HepG2 (cell line): ENCODE measurements around the gene BIRC6. TPM values are rescaled to one million over a fixed set of nuclear protein-coding genes. Genes with fewer than 3 reads are reported as not detected.

Experiments used
- ATAC-seq: fragments of 200-7000 bp; cut with Tn5 transposase; 3 replicates; pipeline ENCODE4 v1.9.1; 2020; ENCODE audit warnings: mild to moderate bottlenecking, moderate library complexity
- BruUV-seq: library from RNA; stranded (reverse); fragments of 400-500 nt; replicated peaks from 2 replicates; lab custom pipeline; 2021; lab: Mats Ljungman, UMichigan
- CTCF ChIA-PET: fragments of 300-600 bp; formaldehyde crosslinking; extraction: SDS; loops from one replicate; lab custom pipeline; 2021; ENCODE audit warnings: low total read pairs, inconsistent platforms, low intra/inter-chr PET ratio; lab: Yijun Ruan, JAX
- POLR2A ChIA-PET: fragments of 350-600 bp; sonication (Branson Sonifier 250); formaldehyde crosslinking; loops from one replicate; lab custom pipeline; 2020; ENCODE audit warnings: antibody characterized with exemption, inconsistent platforms; lab: Yijun Ruan, JAX
- DNase-seq: peaks from one replicate; pipeline ENCODE4 v3.0.0-alpha.2; 2015; ENCODE audit warnings: low spot score
- FAIRE-seq: peaks from 3 replicates; lab custom pipeline; 2011; peaks lifted over from hg19 to GRCh38; lab: Jason Lieb, UNC
- H2AFZ ChIP-seq: one replicate; pipeline ENCODE4 v1.6.1; 2011; ENCODE audit warnings: low read length, inconsistent platforms
- H3K27ac ChIP-seq: fragments of 300-600 bp; 3 replicates; pipeline ENCODE4 v1.8.0; 2011; ENCODE audit warnings: mixed run types, mild to moderate bottlenecking, mixed read lengths, low read length, inconsistent platforms; ENCODE audit not compliant: insufficient read depth; ENCODE audit errors: extremely low read length
- H3K27me3 ChIP-seq, 2 experiments: fragments of 200-600 bp in 1 of 2; 2 replicates in 1 of 2; 3 replicates in 1 of 2; pipeline versions ENCODE4 v1.6.0 to v1.8.0; 2011; ENCODE audit warnings: low read length in 2 of 2, mild to moderate bottlenecking in 2 of 2, moderate library complexity in 2 of 2, inconsistent platforms in 1 of 2; ENCODE audit not compliant: insufficient read depth in 2 of 2, control insufficient read depth in 1 of 2
- H3K36me3 ChIP-seq, 2 experiments: fragments of 200-600 bp in 1 of 2; replicated peaks in 1 of 2; 2 replicates in 1 of 2; 3 replicates in 1 of 2; pipeline versions ENCODE4 v1.5.1 to v1.8.0; 2011; ENCODE audit warnings: low read length in 2 of 2, inconsistent platforms in 1 of 2; ENCODE audit not compliant: insufficient read depth in 2 of 2, control insufficient read depth in 1 of 2
- H3K4me1 ChIP-seq: 2 replicates; pipeline ENCODE4 v1.5.1; 2012; ENCODE audit warnings: low read length, inconsistent platforms; ENCODE audit not compliant: insufficient read depth
- H3K4me2 ChIP-seq: 2 replicates; pipeline ENCODE4 v1.6.0; 2011; ENCODE audit warnings: low read depth, low read length, inconsistent platforms
- H3K4me3 ChIP-seq, 3 experiments: fragments of 200-600 bp in 1 of 3; sonication (generic), shearing (Covaris generic) in 1 of 3; replicated peaks in 1 of 3; 2 replicates each; pipeline ENCODE4 v1.5.1; 2011 to 2016; ENCODE audit warnings: low read length in 3 of 3, inconsistent platforms in 2 of 3, low read depth in 2 of 3, mild to moderate bottlenecking in 2 of 3, control low read depth in 1 of 3, mixed read lengths in 1 of 3; ENCODE audit not compliant: insufficient read depth in 1 of 3
- H3K79me2 ChIP-seq: one replicate; pipeline ENCODE4 v1.6.1; 2011; ENCODE audit warnings: low read length, inconsistent platforms; ENCODE audit not compliant: insufficient read depth
- H3K9ac ChIP-seq: 2 replicates; pipeline ENCODE4 v1.6.0; 2011; ENCODE audit warnings: mild to moderate bottlenecking, low read depth, low read length, inconsistent platforms; ENCODE audit not compliant: insufficient read depth
- H3K9me3 ChIP-seq: 2 replicates; pipeline ENCODE4 v1.5.1; 2012; ENCODE audit warnings: mild to moderate bottlenecking, low read length
- H4K20me1 ChIP-seq: 2 replicates; pipeline ENCODE4 v1.6.0; 2011; ENCODE audit warnings: inconsistent platforms, mild to moderate bottlenecking, low read length, moderate library complexity; ENCODE audit not compliant: insufficient read depth
- CREBL2 ChIP-seq: sonication (generic); formaldehyde crosslinking; IDR thresholded peaks from 2 replicates; pipeline ENCODE4 v1.8.1; 2023; ENCODE audit warnings: missing genetic modification reagents, mild to moderate bottlenecking, borderline replicate concordance
- GLMP ChIP-seq: sonication (generic); formaldehyde crosslinking; IDR thresholded peaks from 2 replicates; pipeline ENCODE4 v1.9.0; 2021; ENCODE audit warnings: missing genetic modification reagents, mild to moderate bottlenecking, borderline replicate concordance
- HMGA1 ChIP-seq: sonication (generic); formaldehyde crosslinking; conservative IDR thresholded peaks from 2 replicates; pipeline ENCODE4 v1.4.0; 2020; ENCODE audit warnings: missing genetic modification reagents
- MAFG ChIP-seq: sonication (generic); formaldehyde crosslinking; IDR thresholded peaks from 2 replicates; pipeline ENCODE4 v1.5.1; 2020; ENCODE audit warnings: mild to moderate bottlenecking, missing genetic modification reagents
- NR2F6 ChIP-seq, 2 experiments: IDR thresholded peaks; 2 replicates each; pipeline ENCODE4 v1.6.1; 2016; ENCODE audit warnings: antibody characterized with exemption in 1 of 2, mild to moderate bottlenecking in 1 of 2
- TBL1XR1 ChIP-seq: fragments of 150-350 bp; IDR thresholded peaks from 2 replicates; pipeline ENCODE4 v1.6.1; 2014; ENCODE audit warnings: borderline replicate concordance, low read length; ENCODE audit not compliant: partially characterized antibody
- ZFP36L1 ChIP-seq: sonication (generic); formaldehyde crosslinking; IDR thresholded peaks from 2 replicates; pipeline ENCODE4 v1.8.0; 2022; ENCODE audit warnings: mild to moderate bottlenecking, missing genetic modification reagents, moderate library complexity
- ZFP37 ChIP-seq: sonication (generic); formaldehyde crosslinking; IDR thresholded peaks from 2 replicates; pipeline ENCODE4 v1.4.0; 2020; ENCODE audit warnings: missing genetic modification reagents, borderline replicate concordance
- ZNF263 ChIP-seq: sonication (generic); formaldehyde crosslinking; IDR thresholded peaks from 2 replicates; pipeline ENCODE4 v1.4.0; 2020; ENCODE audit warnings: missing genetic modification reagents
- ZNF646 ChIP-seq: sonication (generic); formaldehyde crosslinking; IDR thresholded peaks from 2 replicates; pipeline ENCODE4 v1.9.0; 2021; ENCODE audit warnings: mild to moderate bottlenecking, missing genetic modification reagents
- WGBS: methylation state at CpG from one replicate; pipeline ENCODE4 v1.1.6; 2017; ENCODE audit warnings: low lambda C conversion rate; 5-methylcytosine and 5-hydroxymethylcytosine counted together
- in situ Hi-C: cut with HindIII; loops from 2 replicates; pipeline ENCODE4 v1.10.0; 2017; ENCODE audit warnings: low pct_unique_long_range_greater_than_20kb; ENCODE audit not compliant: extremely low pct_ligation_motif_present
- intact Hi-C: fragments of 100-400 bp; cut with micrococcal nuclease; formaldehyde crosslinking; loops from one replicate; pipeline ENCODE4 v1.10.0; 2022; ENCODE audit not compliant: unreplicated experiment
- polyA plus RNA-seq, 8 experiments: library from polyadenylated mRNA; depleted of rRNA in 3 of 8; stranded (reverse) in 7 of 8; unstranded in 1 of 8; fragments of >200 nt; fragmentation: Illumina TruSeq in 4 of 8; extraction: Trizol in 4 of 8; gene quantifications; 2 replicates each; pipeline versions ENCODE4 v1.2.1 to v1.2.3, GENCODE V29; 2011 to 2016; ENCODE audit warnings: low read depth in 4 of 8, missing spikeins in 1 of 8, mixed read lengths in 1 of 8; ENCODE audit not compliant: insufficient read depth in 1 of 8
- total RNA-seq, 5 experiments: library from RNA; depleted of rRNA; stranded (reverse); fragments of >200 nt; fragmentation: Illumina TruSeq; extraction: Trizol; gene quantifications; 2 replicates each; pipeline ENCODE4 v1.2.3, GENCODE V29; 2016; ENCODE audit warnings: low read depth in 1 of 5
- TF ChIP-seq, protein P1 (sequence below), 2 experiments: sonication (generic) in 1 of 2; formaldehyde crosslinking in 1 of 2; IDR thresholded peaks; 2 replicates each; pipeline versions ENCODE4 v1.5.1 to v1.6.1; 2011 to 2020; ENCODE audit warnings: borderline replicate concordance in 1 of 2, low read depth in 1 of 2, low read length in 1 of 2, mild to moderate bottlenecking in 1 of 2, missing genetic modification reagents in 1 of 2, moderate library complexity in 1 of 2

Gene BIRC6
- total and polyA plus RNA-seq, 2 of the 13 experiments (the other 11 are each of a cell fraction or from before 2014, with no cell fraction given), result 65.6 to 120 TPM

- H3K4me3 ChIP-seq, result no peak overlapping the region
- no peak overlapping the region for H3K4me2 ChIP-seq
- DNase-seq (no peak), FAIRE-seq (no peak), ATAC-seq (no peak)
- no peaks in the 10 kb centered on the region for H3K9me3 ChIP-seq
- WGBS, result 94% methylated on average over 1 of the region's 1 CpG
- H2AFZ ChIP-seq, result no peak overlapping the region
- CTCF ChIA-PET, result no interaction called here
- no peaks in the 10 kb centered on the region for H4K20me1 ChIP-seq
- POLR2A ChIA-PET, result no interaction called here
- H3K27me3 ChIP-seq, result no peaks in the 10 kb centered on the region
- TF ChIP-seq ZFP36L1 (CRISPR knock-in tag), result no peak
- no peak for TF ChIP-seq ZNF263
- TF ChIP-seq TBL1XR1, result no peak
- TF ChIP-seq ZNF646 (CRISPR knock-in tag), result no peak
- TF ChIP-seq GLMP, result no peak
- TF ChIP-seq, protein P1, sequence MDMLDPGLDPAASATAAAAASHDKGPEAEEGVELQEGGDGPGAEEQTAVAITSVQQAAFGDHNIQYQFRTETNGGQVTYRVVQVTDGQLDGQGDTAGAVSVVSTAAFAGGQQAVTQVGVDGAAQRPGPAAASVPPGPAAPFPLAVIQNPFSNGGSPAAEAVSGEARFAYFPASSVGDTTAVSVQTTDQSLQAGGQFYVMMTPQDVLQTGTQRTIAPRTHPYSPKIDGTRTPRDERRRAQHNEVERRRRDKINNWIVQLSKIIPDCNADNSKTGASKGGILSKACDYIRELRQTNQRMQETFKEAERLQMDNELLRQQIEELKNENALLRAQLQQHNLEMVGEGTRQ (IDR thresholded peaks at IDR 0.05; ENCODE audit: low read depth, low read length), result no peak
- TF ChIP-seq, protein P1 (CRISPR knock-in tag; IDR thresholded peaks at IDR 0.05; ENCODE audit: borderline replicate concordance), result no peak
- TF ChIP-seq CREBL2 (CRISPR knock-in tag), result no peak
- no peak for TF ChIP-seq HMGA1 (CRISPR knock-in tag)
- TF ChIP-seq MAFG, result no peak
- no peak for TF ChIP-seq NR2F6 (IDR thresholded peaks at IDR 0.05)
- TF ChIP-seq NR2F6 (CRISPR knock-in tag; IDR thresholded peaks at IDR 0.05), result no peak
- no peak for TF ChIP-seq ZFP37
- peaks cover 13 to 77% of the 10 kb centered on the region in 2 experiments for H3K36me3 ChIP-seq
- H3K4me1 ChIP-seq, result no peaks in the 10 kb centered on the region
- no peak overlapping the region for H3K27ac ChIP-seq
- no peaks in the 10 kb centered on the region for H3K79me2 ChIP-seq
- in situ Hi-C loops, result no loop called here
- intact Hi-C loops, result no loop called here
- no peak overlapping the region for H3K9ac ChIP-seq
- BruUV-seq, result TSS peak; percentile 16
Observed at GRCh38 chr2:32506446-32506845, 149.6 kb downstream of the BIRC6 start.
